HG02852 (cell line): ENCODE results near the gene AIFM1.

Experiments used
- ATAC-seq: cut with Tn5 transposase; IDR thresholded peaks from one replicate; pipeline ENCODE4 v1.9.1; 2021; ENCODE audit warnings: mild to moderate bottlenecking, moderate library complexity; ENCODE audit not compliant: unreplicated experiment

Gene AIFM1

GRCh38 chrX:130171446-130172126 lies 5.9 kb upstream of the AIFM1 start, which contains the start of gene RAB33A:
RAB33A (plus strand) TSS chrX:130171962; CDS start chrX:130172063, 101 bp downstream.
- ATAC-seq: peak; percentile 16

- peak; percentile 79 for ATAC-seq
Observed at GRCh38 chrX:130170752-130171445, 5.3 kb upstream of the AIFM1 start.

DNA sequence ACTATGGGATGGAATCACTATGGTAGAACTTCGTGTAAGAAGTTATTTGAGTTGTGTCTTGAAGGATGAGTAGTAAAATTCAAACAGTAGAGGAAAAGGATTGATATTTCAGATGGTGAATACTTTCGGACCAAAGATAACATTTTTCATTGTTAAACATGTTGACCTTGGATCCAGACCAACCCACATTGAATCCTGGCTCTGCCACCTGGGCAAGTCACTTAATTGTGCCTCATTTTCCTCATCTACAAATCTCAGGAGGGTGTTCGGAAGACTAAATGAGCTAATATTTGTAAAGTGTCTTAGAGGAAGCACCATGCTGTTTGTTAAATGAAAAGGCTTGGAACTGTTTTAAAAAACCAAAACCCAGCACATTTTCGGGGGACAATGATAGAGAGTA lies 1.4 kb upstream of the AIFM1 start:
- ATAC-seq: no peak

- ATAC-seq: no peak
Observed at GRCh38 chrX:130166503-130166777, 799 bp upstream of the AIFM1 start.

GRCh38 chrX:130165181-130165702 lies 399 bp downstream of the AIFM1 start:
- ATAC-seq: no peak

GRCh38 chrX:130163398-130163797 lies 2.2 kb downstream of the AIFM1 start:
- no peak for ATAC-seq

DNA sequence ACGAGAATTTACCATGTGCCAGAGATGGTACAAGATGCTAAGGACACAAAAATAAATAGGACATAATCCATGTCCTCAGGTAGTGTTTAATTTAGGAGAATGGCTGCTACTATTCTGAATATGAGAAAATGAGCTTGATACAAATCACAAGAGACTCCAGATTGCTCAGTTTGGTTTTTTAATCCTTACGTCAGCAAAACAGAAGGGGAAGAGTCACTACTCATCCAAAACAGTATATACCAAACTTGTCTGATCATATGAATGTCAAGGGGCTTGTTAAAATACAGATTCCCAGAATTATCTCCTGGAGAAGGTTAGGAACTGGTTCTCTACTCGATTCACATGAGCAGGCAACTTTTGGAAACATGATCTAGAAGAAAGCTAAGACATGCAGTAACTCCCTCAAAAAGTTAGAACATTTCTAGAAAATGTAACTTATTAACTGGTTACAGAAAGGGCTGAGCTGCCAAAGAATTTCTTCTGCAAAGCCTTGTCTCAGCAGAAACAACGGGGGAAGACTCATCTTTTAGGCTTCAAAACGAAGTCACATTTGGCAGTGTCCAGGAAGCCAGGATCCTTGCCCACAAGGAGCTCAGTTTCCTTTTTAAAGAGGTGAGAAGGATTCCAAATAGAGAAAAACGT lies 3.4 kb downstream of the AIFM1 start:
- ATAC-seq: no peak

DNA sequence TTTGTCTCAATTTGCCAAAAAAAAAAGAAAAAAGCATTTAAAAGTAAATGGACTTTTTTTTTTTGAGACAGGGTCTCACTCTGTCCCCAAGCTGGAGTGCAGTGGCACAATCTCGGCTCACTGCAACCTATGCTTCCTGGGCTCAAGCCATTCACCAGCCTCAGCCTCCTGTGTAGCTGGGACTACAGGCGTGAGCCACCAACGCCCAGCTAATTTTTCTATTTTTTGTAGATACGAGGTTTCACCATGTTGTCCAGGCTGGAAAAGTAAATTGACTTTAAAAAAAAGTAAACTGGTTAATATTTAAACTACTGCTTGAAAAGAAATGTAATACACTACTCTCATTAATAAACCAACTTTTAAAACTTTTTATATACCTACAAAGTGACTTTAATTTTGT lies 5.9 kb downstream of the AIFM1 start:
- ATAC-seq: no peak

DNA sequence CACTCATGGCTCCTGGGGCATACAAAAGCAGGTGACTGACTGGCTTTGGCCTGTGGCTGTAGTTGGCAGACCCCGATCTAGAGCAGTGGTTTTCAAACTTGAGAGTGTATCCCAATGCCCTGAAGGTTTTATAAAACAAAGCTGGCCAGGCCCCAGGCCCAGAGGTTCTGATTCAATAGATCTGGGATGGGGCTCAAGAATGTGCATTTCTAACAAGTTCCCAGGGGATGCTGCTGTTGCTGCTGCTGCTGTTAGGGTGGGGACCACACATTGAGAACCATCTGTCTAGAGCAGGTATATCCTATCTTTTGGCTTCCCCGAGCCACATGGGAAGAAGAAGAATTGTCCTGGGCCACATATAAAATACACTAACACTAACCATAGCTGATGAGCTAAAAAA lies 7.3 kb downstream of the AIFM1 start:
- no peak for ATAC-seq

DNA sequence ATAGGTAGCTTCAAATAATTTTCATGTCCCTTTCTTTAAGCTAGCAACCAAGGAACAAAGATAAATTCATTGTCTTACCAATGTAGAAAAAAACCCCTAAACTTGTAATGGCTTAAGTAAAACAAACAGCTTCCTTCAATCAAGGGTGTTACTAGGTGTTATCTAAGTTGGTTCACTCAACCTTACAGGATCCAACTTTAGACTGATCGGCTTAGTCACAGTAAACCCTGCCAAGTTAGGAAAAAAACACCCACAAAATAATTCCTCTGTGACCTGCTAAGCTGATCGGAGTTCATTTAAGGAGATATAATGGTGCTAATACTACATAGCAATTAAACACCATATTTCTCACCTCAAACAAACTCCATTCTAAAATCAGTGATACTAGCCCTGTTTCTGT lies 10.1 kb downstream of the AIFM1 start:
- ATAC-seq: no peak

DNA sequence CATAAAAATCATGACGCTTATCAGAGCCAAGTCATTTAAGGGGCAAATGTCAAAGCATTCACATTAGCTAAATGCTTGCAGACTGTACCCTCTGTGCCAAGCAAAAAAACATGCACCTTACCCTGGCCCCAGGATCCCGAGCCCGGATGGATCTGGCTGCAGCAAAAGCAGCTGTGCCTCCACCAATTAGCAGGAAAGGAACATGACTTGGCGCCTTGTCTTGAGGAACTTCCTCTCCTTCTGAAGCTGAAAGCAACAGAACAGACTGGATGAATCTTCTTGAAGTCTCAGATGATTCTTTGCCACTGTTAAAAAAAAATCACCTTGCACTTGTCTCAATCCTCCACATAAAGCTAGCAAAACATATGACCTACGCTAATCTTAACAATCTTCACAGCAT lies 18.0 kb downstream of the AIFM1 start:
- ATAC-seq: no peak

GRCh38 chrX:130145123-130145522 lies 20.5 kb downstream of the AIFM1 start:
- ATAC-seq: no peak

GRCh38 chrX:130144509-130144908 lies 21.1 kb downstream of the AIFM1 start:
- no peak for ATAC-seq

DNA sequence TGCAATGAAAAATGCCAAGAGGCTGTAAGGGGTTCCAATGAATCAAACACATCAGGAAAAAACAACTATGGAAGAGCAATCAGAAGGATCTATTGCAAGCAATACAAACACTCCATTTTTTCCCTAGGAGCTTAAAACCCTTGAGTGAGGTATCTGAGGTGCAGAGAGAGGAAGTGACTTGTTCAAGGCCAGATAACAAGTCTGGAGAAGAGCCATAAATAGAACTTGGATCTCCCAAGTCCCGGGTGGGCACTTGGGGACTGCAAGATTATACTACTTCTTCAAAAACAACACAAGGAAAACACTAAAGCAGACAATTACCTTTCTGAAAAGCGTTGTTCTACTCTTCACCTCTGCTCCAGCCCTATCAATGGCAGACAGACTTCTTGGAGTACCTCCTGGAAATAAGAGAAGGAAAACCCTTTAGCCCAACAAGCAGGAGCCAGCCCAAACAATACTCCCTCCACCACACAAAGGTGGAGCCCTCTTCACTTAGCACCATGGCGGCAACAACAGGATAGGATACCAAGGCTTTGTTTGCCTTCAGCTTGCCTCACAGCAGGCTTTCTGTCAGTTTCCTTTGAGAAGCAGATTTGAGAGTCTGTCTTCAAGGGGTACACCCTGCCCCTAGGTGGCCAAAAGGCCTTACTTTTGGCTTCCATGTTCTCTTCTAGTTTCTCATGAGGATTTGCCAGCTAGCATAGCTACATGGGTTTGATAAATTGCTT lies 26.0 kb downstream of the AIFM1 start:
- no peak for ATAC-seq

DNA sequence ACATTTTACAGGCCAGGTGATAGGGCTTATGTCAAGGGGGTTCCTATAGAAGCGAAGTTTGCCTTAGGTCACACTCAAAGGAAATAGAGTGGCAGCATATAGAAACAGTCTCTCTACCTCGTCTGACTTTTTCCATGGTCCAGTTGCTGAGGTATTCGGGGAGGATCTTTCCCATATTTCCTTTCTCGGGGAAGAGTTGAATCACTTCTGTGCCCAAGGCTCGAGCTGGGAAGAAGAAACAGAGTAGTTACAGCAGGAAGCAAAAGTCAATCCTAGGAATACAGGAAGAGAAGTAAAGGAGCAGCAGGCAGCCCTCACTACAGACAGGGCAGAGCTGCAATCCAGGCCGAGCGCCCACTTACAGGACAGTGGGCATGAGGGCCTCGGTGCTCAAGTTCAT lies 28.7 kb downstream of the AIFM1 start:
- no peak for ATAC-seq

DNA sequence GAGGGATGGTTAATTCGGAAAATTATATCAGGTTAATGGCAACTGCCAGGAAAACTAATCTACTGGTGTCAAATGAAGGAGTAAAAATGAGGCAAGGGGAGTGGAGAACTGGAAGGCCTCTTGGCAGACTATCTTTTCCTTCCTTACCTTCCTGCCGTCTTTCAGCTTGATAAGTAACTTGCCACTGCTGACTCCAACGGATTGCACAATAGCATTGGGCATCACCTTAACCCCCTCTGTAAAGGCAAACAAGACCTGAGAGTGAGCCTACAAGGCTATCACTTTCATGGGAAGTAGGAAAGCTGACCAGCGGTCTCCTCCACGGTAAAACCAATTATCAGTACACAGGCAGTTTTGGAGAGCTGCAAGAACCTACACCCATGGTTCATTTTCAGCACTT lies 29.1 kb downstream of the AIFM1 start:
- no peak for ATAC-seq

GRCh38 chrX:130130990-130131389 lies 34.7 kb downstream of the AIFM1 start:
- no peak for ATAC-seq

DNA sequence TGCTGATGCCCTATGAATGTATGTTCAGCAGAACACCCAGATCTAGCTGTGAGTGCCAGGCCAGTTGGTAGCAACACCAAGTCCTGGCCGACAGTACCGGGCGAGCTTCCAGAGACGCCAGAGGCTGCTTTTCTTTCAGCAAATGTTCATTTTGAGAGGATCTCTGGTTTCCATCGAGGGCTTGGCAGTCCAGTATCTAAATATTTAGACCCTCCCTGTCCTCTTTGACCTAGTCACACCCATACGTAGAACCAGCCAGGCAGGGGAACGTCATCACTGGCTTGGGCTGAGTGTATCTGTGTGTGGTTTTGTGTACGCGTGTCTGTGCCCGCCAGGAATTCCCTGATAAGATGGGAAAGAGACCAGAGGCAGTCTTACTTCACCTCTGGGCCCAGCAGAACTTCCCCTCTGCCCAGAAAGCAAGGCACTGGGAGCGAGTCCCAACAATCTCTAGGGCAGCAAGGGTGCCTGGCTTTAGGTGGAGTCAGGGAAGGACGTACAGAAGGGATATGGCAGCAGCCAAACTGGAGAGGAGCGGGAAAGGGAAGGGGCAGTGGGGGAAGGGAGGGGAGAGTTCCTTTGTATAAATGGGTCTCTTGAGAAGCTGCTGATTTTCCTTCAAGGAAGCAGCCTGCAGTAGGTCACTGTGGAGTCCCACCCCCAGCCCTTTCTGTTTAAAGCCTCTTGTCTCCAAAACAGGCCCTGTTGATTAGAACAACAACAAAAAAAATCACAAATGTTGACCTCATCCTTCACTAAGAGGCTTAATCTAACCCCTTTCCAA lies 40.4 kb downstream of the AIFM1 start:
- ATAC-seq: no peak

DNA sequence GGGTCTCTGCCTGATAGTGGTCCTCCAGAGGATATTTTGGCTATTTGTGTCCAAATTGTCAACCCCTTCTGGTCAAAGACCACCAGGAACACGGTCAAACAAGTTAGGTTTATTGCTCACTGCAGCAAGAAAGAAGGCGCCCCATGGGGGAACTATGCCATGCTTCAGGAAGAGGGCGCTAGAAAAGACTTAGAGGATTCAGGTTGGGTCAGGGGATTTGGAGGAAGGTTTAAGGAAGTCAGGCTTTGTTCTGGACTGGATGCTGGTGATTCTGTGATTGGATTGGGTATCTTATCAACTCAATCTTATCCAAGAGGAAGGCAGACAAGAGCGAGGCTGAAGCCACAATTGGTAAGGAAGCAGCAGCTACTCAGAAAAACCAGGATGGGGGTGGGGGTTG lies 41.1 kb downstream of the AIFM1 start:
- no peak for ATAC-seq

GRCh38 chrX:130121505-130121800 lies 44.2 kb downstream of the AIFM1 start:
- no peak for ATAC-seq
